Measurements from ENCODE around the gene KCNC1. TPM values are rescaled to one million over a fixed set of nuclear protein-coding genes. Genes with fewer than 3 reads are reported as not detected.

The KCNC1 gene
- total RNA-seq, 1 experiment from 2014 or later: not detected

DNA sequence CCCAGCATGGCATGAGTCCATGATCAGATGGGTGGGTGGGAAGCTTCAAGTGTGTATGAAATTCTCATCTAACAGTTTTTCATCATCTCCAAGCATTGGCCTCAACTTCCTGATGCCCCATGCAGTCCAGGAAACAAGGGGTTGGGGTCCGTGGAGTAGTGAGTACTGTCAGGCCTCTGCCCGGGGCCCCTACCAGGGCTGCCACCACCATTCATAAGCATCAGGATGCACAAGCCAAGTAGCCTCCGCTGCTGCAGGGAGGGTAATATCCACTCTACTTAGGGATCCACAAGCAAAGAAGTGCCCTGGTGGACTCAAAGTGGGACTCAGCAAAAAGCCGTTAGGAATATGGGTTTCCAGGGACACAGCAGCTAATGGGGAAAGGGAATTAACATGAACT is 49.3 kb downstream of the KCNC1 start:
- Histone ChIP-seq H3K4me3 (no peak overlapping the region), H3K36me3 (no peaks in the 10 kb centered on the region), H3K9me3 (no peaks in the 10 kb centered on the region), H3K27me3 (no peaks in the 10 kb centered on the region)
- no peak for DNase-seq

DNA sequence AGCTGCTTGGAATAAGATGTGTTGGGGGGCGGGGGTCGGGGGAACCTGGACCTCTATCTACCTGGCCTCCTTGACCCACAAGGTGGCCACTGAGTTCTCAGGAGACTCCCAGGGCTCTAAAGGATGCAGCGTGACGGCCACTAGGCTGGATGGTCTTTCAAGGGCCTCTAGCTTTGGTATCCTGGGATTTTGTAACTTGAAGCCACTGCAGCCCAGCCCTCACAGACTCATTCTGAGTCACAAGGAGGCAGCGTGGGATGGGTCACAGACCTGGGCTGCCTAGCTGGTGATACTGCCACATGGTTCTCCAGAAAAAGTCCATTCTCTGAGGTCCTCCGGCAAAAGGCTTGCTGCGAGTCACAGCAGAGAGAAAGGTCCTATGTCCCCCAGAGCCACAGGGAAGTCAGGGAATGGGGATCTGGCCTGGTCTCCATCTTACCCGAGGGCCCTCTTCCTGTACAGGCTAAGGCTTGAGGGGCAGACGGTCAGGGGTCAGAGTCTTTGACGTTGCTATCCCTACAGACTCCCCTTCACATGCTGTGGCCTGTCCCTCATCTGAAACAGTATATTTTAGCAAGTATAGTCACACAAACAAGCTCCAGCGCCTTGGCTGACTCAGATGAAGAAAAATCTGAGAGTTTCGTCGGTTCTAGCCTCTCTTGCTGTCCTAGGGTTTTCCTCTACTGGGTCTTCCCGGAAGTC is 52.4 kb downstream of the KCNC1 start:
- Histone ChIP-seq H3K27me3 (no peaks in the 10 kb centered on the region), H3K36me3 (no peaks in the 10 kb centered on the region), H3K4me3 (no peak overlapping the region), H3K9me3 (no peaks in the 10 kb centered on the region)
- peak; percentile 70 for DNase-seq

DNA sequence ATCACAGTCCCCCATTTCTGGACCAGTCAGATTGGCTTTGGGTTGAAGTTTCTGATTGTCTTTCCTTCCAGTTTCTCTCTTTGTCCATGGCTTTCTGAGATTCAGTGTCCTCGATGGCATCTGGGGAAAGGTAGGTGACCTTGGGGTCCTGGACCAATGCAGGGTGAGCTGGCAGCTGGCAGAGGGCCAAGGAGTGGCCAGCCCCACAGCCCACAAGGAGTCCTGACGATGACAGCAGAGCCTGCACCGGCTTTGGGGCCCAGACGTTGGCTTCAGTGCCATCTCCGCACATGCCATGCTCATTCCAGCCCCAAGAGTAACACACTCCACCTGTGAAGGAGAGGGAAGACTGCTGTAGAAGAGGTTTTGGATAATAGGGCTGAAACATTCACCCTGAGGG is 53.5 kb downstream of the KCNC1 start:
- Histone ChIP-seq H3K27me3 (no peaks in the 10 kb centered on the region), H3K4me3 (no peak overlapping the region), H3K36me3 (no peaks in the 10 kb centered on the region), H3K9me3 (no peaks in the 10 kb centered on the region)
- DNase-seq: no peak

DNA sequence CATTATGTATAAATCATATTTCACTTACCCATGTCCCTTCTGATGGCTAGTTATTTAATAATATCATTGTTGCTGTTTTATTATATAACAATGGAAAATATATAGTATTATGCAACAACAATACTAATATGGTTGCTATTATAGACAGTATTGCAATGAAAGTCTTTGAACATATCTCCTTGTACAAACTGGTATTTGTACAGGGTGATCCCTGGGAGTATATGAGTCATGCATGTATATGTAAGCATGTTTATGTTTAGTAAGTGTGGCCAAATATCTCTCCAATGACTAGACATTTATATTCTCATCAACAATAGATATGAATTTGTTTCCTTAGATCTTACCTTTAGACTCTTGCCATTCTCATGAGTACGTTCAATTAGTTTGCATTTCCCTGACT is 55.9 kb downstream of the KCNC1 start:
- Histone ChIP-seq H3K36me3 (no peaks in the 10 kb centered on the region), H3K9me3 (no peaks in the 10 kb centered on the region), H3K27me3 (no peaks in the 10 kb centered on the region), H3K4me3 (no peak overlapping the region)
- DNase-seq: no peak

DNA sequence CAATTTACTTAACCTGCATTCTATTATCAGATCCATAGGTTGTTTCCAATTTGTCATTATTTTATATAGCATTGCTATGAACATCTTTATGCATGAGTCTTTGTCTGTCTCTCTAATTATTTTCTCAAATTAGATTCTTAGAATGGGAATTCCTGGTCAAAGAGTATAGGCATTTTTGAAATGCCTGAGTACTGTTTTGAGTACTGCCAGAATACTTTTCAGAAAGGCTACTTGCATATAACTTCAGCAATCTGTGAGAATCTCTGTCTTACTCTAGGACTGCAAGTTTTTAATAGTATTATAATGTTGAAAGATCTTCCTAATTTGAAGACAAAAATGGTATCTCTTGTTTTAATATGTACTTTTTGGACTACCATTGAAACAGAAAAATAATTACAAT is 56.6 kb downstream of the KCNC1 start:
- Histone ChIP-seq H3K27me3 (no peaks in the 10 kb centered on the region), H3K4me3 (no peak overlapping the region), H3K9me3 (no peaks in the 10 kb centered on the region), H3K36me3 (no peaks in the 10 kb centered on the region)
- DNase-seq: no peak

DNA sequence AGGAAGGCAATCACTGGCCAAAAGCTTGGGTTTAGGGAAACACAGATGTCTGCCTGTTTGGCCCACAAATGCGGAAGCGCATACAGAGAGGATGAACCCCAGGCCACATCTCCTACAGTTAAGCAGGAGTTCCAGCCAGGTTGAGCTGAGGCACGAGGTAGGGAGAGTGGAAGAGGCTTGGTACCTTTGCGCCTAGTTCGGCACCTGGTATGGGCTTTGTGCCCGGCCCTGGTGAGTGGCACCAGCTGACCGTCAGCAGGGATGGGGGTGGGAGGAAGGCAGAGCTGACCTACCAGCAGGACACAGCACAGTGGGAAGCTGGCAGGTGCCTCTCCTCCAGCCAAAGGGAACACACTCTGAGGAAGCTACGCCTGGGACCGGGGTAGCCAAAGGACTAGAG is 57.6 kb downstream of the KCNC1 start:
- H3K27me3 ChIP-seq: no peaks in the 10 kb centered on the region
- no peak overlapping the region for H3K4me3 ChIP-seq
- H3K9me3 ChIP-seq: no peaks in the 10 kb centered on the region
- DNase-seq: no peak
- no peaks in the 10 kb centered on the region for H3K36me3 ChIP-seq

DNA sequence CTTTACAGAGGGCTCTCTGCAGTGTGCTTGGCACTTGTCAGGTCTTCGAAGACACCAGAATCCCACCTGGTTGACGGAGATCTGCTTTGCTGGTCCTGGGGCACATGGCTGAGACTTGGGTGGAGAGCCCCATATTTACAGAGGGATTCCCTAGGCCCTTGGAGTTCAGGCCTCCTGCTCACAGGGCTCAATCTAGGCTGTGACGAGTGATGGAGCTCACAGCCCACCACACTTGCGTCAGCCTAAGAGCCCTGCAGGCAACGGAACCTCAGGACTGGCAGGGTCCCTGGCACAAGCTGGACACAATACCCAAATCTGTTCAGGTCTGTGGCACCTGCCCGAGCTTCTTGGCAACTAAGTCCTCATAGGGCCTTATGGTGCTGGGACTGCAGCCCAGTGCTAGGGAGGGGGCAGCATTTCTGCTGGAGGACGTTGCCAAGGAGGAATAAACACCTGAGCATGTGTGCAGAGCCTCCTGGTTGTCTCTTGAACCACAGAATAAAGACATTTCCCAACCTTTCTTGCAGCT is 59.1 kb downstream of the KCNC1 start:
- H3K9me3 ChIP-seq: no peaks in the 10 kb centered on the region
- no peaks in the 10 kb centered on the region for H3K27me3 ChIP-seq
- DNase-seq: no peak
- H3K36me3 ChIP-seq: no peaks in the 10 kb centered on the region
- no peak overlapping the region for H3K4me3 ChIP-seq

DNA sequence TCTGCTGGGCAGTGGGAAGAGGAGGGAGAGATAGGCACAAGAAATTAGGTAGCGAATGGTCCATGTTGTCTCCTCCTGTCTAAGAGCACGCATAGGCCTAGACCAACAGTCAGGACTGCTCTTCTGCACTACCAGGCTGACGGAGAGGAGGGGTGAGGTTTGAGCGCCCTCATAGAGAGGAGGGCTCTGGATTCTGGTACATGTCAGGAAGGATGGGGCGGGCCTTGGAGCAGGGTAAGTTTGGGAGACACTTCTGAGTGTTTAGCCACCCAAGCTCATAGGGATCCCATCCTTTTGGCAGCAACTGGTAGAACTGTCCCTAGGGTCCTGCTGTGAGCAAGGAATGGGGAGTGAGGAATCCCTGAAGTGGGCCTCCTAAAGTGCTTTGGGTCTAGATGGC is 60.4 kb downstream of the KCNC1 start:
- DNase-seq: no peak
- Histone ChIP-seq H3K9me3 (no peaks in the 10 kb centered on the region), H3K27me3 (no peaks in the 10 kb centered on the region), H3K4me3 (no peak overlapping the region), H3K36me3 (no peaks in the 10 kb centered on the region)

DNA sequence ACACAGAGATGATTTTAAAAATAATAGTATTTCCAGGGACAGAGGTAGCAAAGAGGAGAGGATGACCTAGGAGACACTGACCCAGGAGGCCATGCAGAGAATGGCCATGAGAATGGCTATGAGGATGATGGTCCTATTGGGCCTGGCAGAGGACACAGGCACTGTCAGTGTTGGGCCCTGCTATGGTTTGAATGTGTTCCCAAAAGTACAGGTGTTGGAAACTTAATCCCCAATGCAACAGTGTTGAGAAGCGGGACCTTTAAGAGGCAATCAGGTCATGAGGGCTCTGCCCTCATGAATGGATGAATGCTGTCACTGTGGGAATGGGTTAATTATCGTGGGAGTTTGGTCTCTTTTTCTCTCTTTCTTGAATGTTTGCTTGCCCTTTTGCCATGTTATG is 61.6 kb downstream of the KCNC1 start:
- no peak for DNase-seq
- Histone ChIP-seq H3K9me3 (no peaks in the 10 kb centered on the region), H3K36me3 (no peaks in the 10 kb centered on the region), H3K4me3 (no peak overlapping the region), H3K27me3 (no peaks in the 10 kb centered on the region)

DNA sequence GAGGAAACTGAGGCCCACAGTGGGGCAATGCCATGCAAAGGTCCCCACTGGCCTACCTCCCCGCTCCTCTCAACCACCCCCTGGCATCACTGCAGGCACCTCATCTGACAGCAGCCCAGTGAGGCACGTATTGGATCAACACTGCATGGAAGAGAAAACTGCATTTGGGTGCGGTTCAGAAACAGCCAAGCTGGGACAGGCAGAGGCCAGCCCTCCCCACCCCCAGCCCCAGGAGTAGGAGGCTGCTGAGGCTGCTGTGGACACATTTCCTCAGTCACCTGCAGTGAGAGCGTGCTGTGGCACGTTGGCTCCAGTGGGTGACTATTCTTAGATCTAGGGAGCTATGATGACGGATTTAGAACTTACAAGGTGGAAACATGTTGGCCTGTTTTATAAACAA is 63.7 kb downstream of the KCNC1 start:
- no peaks in the 10 kb centered on the region for H3K36me3 ChIP-seq
- DNase-seq: no peak
- no peaks in the 10 kb centered on the region for H3K9me3 ChIP-seq
- no peaks in the 10 kb centered on the region for H3K27me3 ChIP-seq
- H3K4me3 ChIP-seq: no peak overlapping the region

DNA sequence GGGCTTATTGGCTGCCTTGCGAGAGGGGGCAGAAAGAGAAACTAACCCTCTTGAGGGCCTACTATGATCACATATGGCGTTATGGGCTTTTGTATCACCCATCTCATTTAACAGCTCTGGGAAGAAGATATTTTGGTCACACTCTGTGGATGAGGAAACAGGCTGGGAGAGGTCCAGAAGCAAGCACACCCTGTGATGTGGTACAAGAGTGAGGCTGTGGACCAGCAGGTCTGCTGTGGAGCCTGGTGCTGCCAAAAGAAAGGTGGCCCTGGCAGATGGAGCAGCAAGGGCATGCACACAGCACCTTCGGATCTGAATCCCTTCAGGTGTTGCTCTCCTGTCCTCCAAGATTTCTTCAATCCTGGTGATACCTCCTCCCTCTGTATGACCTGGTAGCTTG is 64.1 kb downstream of the KCNC1 start:
- no peak overlapping the region for H3K4me3 ChIP-seq
- no peaks in the 10 kb centered on the region for H3K27me3 ChIP-seq
- H3K9me3 ChIP-seq: no peaks in the 10 kb centered on the region
- no peak for DNase-seq
- no peaks in the 10 kb centered on the region for H3K36me3 ChIP-seq

DNA sequence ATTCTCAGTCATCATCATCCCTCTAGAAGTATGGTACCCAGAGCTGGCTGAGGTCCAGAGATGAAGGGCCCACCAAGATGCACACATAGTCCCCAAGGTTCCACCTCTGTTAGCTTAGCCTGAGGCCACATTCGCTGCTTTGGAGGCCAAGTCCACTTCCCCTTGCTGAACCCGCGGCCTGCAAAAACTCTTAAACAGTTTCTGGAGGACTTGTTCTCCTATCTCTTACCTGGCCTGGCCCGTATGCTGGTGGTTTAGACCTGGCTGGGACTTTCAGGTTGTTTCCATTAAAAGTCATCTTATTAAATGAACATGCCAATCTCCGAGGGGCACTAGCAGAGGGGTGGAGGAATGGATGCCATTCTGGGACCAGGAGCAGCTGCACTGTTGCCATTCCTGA is 64.6 kb downstream of the KCNC1 start:
- Histone ChIP-seq H3K36me3 (no peaks in the 10 kb centered on the region), H3K27me3 (no peaks in the 10 kb centered on the region), H3K4me3 (no peak overlapping the region), H3K9me3 (no peaks in the 10 kb centered on the region)
- no peak for DNase-seq

DNA sequence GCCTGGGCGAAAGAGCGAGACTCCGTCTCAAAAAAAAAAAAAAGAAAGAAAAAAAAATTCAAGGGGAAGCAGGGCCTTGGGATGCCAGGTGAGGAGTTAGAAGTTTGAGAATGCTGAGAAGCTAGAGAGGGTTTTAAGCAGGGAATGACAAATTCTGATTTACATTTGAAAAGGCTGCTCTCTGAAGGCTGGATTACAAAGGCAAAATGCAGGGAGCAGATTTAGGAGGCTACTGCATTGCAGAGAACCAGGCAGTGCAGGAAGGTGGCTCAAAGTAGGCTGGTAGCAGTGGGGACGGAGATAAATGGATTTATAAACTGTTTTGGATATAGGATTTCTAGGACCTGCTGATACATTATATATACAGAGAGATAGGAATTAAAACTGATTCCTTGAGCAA is 66.6 kb downstream of the KCNC1 start:
- H3K4me3 ChIP-seq: no peak overlapping the region
- no peaks in the 10 kb centered on the region for H3K9me3 ChIP-seq
- DNase-seq: no peak
- H3K27me3 ChIP-seq: no peaks in the 10 kb centered on the region
- H3K36me3 ChIP-seq: no peaks in the 10 kb centered on the region

DNA sequence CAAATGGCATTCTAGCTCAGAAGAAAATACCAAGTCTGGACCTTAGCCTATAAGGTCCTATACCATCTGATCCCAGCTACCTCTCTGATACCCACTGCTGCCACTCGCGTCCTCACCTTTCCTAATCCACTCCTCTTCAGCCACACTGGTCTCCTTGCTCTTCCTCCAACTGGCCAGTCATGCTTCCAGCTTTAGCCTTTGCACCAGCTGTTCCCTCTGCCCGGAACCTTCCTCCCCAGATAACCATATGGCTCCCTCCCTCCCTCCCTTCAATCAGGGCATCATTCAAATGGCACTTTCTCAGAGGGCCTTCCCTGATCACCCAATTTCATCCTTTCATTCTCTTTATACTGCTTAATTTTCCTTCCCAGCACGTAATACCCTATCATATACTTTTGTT is 67.9 kb downstream of the KCNC1 start:
- Histone ChIP-seq H3K27me3 (no peaks in the 10 kb centered on the region), H3K9me3 (no peaks in the 10 kb centered on the region), H3K4me3 (no peak overlapping the region), H3K36me3 (no peaks in the 10 kb centered on the region)
- no peak for DNase-seq

DNA sequence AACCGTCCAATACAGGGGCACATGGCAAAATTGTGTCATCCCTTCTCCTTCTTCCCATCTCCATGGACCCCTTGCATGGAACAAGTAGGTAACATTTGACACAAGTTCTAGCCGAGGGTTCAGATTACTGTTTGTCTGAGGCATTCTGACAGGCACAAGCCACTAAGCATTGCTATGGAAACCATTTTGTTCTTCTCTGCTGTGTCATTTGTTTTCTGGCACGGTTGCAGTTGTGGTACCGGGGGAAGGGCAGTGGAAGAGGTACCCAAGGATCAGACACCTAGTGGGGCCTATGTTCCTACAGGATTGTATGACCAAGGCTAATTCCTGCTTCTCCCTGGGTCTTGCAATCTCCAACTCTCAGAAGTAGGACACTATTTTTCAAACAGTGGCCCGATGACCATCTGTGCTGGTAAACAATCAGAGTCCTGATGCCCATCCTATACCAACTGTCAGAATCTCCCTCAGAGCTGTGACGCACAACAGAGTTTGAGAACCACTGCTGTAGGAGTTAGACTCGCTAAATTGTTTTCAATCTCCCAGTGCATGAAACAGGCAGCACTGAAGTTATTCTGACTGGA is 69.3 kb downstream of the KCNC1 start:
- Histone ChIP-seq H3K27me3 (no peaks in the 10 kb centered on the region), H3K4me3 (no peak overlapping the region), H3K36me3 (no peaks in the 10 kb centered on the region), H3K9me3 (no peaks in the 10 kb centered on the region)
- no peak for DNase-seq

DNA sequence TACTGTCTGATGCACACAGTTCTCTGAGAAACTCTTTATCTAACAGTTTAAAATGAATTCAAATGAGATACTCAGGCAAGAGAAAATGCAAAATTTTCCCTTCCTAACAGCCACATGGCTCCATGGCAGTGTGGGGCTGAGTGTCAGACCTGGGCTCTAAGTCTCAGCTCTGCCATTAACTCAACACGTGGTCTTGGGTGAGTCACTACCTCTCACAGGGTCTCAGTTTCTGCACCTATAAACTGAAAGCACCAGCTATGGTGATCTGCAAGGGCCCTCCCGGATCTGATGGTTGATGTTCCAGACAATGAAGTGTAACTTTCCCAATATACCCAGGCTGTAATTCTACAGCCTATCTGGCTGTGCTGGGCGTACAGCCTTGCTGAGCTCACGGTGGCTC is 70.5 kb downstream of the KCNC1 start:
- no peak overlapping the region for H3K4me3 ChIP-seq
- no peaks in the 10 kb centered on the region for H3K27me3 ChIP-seq
- no peaks in the 10 kb centered on the region for H3K9me3 ChIP-seq
- DNase-seq: no peak
- no peaks in the 10 kb centered on the region for H3K36me3 ChIP-seq

DNA sequence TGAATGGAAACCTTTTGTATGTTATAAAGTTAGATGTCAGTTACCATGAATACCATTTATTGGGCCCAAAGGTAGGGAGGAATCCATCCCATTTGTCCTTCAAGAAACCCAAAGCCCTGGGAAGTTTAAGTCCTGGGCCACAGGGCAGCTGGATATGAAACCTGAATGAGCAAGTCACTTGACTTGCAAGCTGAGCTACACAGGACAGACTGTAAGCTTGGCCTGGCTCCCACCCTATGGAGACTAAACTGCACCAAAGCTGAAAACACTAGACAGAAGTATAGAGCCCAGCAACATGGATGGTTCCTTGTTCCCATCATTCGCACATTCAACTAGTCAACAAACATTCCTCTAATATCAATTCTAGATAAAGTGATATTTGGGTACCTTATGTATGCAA is 71.3 kb downstream of the KCNC1 start:
- Histone ChIP-seq H3K9me3 (no peaks in the 10 kb centered on the region), H3K36me3 (no peaks in the 10 kb centered on the region), H3K27me3 (no peaks in the 10 kb centered on the region), H3K4me3 (no peak overlapping the region)
- DNase-seq: no peak

DNA sequence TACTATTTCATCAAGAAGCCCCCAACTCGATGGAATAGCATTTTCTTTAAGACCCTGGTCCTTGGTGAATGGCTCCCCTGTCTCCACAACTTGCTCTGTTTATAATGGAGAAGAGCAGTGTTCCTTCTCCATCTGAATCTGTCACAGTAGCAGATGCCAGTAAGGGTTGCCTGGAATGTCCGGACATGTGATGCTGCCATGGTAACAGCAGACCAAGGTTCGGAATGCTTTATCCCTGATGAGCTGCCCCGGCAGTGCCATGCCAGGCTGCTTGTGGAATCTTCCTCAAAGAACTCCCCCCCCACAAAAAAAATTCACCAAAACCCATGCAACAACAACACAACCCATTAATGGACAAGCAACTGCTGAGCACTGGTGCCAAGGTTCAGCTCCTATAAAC is 72.5 kb downstream of the KCNC1 start:
- H3K4me3 ChIP-seq: no peak overlapping the region
- DNase-seq: no peak
- no peaks in the 10 kb centered on the region for H3K9me3 ChIP-seq
- H3K27me3 ChIP-seq: no peaks in the 10 kb centered on the region
- no peaks in the 10 kb centered on the region for H3K36me3 ChIP-seq

Measured in MG63 (cell line).